LoVo (cell line): ENCODE measurements around the gene ATP5F1C.

Experiments
- DNase-seq: peaks from one replicate; pipeline ENCODE4 v3.0.0-alpha.2; 2016; ENCODE audit warnings: low spot score

ATP5F1C gene

DNA sequence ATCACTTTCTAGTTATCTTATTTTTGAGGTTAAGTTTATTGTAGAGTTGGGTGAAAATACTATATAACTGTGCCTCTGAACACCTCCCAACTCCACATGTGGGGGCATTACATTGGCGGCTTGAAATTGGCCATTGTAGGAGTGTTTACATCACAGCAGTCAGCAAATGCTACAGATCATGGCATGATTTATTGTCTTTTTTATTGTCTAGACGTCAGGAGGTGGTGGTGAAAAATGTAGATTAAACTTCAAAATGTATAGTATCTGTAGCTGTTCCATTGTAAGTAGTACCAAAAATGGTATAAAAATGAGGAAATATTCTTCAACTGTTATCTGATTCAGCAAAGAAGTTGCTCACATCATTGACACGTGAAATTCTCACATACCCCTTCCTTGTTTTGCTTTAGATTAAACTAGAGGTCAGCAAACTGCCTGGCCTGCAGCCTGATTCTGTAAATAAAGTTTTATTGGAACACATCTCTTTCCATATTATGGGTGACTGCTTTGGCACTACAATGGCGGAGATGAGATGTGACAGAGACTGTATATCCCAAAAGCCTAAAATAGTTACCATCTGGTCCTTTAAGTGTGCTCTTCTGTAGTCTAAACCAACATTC is 65.4 kb downstream of the ATP5F1C start:
- no peak for DNase-seq

DNA sequence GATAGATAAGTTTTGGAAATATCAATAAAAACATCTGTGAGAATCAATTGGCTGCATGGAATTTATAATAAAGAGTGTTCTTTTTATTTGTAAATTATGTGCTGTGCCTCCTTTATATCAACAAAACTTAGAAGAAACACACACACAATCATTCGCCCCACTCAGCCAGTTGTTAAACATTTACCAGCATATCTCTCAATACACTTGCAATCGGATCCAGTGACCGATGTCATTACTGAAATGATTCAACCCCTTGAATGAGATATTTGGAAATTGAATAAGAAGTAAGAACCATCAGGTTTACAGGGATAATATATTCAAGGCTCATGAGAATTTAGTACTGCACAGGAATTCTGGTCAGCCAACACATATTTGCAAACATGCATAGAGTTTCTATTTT is 65.9 kb downstream of the ATP5F1C start:
- DNase-seq = no peak

DNA sequence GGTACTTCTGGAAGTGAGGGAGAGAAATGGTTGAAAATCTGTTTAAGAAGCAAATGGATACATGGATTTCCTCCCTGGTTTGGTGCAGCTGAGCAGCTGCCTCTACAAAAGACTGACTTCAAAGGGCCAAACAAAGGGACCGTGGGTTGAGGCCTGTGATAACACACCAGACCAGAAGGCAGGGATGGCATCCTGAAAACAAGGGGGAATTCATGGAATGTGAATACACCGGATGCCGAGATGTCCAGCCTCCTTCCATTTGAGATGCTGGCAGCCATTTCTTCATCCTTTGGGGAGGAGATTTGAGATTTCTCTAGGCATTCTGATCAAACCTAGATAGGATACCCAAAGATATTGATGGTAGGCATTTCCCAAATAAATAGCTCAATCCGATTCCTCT is 67.2 kb downstream of the ATP5F1C start:
- no peak for DNase-seq

DNA sequence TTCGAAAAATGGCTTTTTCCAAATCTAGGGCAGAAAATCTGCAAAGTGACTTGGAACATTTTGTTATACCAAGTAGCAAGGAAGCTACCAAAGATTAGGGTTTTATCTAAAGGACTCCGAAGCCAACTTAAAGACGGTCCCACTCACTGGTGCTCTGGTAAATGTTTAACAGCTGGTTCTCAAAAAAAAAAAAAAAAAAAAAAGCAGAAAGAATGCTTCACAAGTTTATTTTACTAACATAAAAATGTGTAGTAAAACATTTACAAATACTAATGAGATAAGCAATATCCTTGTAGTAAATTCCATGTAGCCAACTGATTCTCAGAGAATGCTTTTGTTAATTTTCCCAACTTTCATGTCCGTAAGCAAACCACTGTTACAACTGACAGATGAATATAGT is 68.7 kb downstream of the ATP5F1C start:
- DNase-seq = no peak

DNA sequence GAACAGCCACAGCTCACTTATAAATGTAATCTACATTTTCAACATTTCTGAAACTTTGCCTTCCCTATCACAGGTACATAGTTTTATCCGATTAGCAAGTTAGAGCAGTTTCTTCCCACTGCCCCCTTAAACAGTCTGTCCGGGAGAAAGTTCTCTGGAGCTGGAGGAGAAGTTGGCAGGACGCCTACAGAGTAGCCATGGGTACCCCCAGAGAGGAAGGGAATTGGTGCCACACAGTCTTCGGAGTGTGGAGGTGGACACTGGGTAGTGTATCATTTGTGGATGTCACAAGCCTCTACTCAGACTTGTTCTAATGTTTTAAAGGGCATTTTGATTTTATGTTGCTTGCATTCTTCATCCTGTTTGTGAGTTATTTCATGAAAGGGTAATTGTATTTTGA is 69.3 kb downstream of the ATP5F1C start:
- DNase-seq = no peak
